Activated naive CD8-positive, alpha-beta T cell treated with anti-CD3 and anti-CD28 coated beads, Interleukin-2, amount 10 ng/mL, durations not matched to agents 7 days and 5 days (primary cell): ENCODE results near the gene COL12A1. TPM values are rescaled to one million over a fixed set of nuclear protein-coding genes. Genes with fewer than 3 reads are reported as not detected.

Experiments used
- ATAC-seq: fragments of 150-1000 bp; cut with Tn5 transposase; one replicate; pipeline ENCODE4 v1.10.0; 2021; ENCODE audit warnings: low read depth, moderate library complexity
- POLR2A ChIA-PET: fragments of 350-600 bp; sonication (Branson Sonifier 250); formaldehyde crosslinking; loops from one replicate; lab custom pipeline; 2021; ENCODE audit warnings: antibody characterized with exemption; lab: Charles Lee
- DNase-seq: peaks from one replicate; pipeline ENCODE4 v3.0.0; 2021
- H3K27ac Mint-ChIP-seq: one replicate; pipeline ENCODE4 v1.8.0; 2022; ENCODE audit warnings: mild to moderate bottlenecking, mixed read lengths
- H3K27me3 Mint-ChIP-seq: one replicate; pipeline ENCODE4 v1.8.0; 2022; ENCODE audit warnings: mild to moderate bottlenecking, moderate library complexity, mixed read lengths
- H3K36me3 Mint-ChIP-seq: one replicate; pipeline ENCODE4 v1.8.0; 2021; ENCODE audit warnings: mild to moderate bottlenecking, mixed read lengths
- H3K4me1 Mint-ChIP-seq: one replicate; pipeline ENCODE4 v1.8.0; 2021; ENCODE audit warnings: mixed read lengths
- H3K4me3 Mint-ChIP-seq: one replicate; pipeline ENCODE4 v1.8.0; 2022; ENCODE audit warnings: mild to moderate bottlenecking, moderate library complexity, mixed read lengths
- H3K9me3 Mint-ChIP-seq: one replicate; pipeline ENCODE4 v1.8.0; 2021; ENCODE audit warnings: mixed read lengths
- total RNA-seq, 2 experiments: library from RNA; stranded (reverse); gene quantifications; one replicate each; pipeline ENCODE4 v1.2.3, GENCODE V29; 2021

COL12A1 gene
- total RNA-seq, 2 experiments from 2014 or later, result not detected

DNA sequence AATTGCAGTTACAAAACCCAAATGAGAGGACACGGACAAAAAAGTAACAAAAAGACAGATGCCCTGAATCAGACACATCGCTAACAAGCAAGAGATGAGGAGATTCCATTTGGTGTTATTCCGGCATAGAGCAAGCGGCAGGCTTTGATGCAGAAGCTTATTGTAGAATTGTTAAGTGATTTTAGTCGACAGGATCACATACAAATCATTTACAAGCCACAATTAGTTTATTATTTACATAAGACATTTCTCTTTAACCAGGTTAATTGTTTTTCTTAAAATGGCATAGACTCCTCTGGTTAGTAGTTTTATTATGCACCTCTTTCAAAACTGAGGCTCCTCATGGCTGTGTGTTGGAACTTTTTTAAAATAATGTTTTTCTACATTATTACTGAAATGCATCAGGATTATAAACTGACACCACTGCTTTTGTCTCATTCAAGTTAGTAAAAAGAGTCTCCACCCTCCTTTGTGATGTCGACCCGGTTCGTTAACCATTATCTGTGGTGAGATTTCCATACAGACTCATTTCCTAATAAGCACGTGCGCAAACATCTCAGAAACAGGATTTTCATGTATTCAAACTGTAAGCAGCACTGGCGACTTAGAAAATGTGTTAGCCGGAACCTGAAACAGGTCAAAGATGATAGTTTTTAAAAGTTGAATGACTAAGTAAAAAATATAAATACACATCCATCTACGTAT lies 119.8 kb downstream of the COL12A1 start:
- Mint-ChIP-seq H3K4me1 (peaks cover 2% of the 10 kb centered on the region), H3K4me3 (no peak overlapping the region), H3K9me3 (no peaks in the 10 kb centered on the region), H3K36me3 (no peaks in the 10 kb centered on the region), H3K27ac (no peak overlapping the region), H3K27me3 (peaks cover 26% of the 10 kb centered on the region)
- DNase-seq (no peak), ATAC-seq (no peak)
- POLR2A ChIA-PET, result no interaction called here

DNA sequence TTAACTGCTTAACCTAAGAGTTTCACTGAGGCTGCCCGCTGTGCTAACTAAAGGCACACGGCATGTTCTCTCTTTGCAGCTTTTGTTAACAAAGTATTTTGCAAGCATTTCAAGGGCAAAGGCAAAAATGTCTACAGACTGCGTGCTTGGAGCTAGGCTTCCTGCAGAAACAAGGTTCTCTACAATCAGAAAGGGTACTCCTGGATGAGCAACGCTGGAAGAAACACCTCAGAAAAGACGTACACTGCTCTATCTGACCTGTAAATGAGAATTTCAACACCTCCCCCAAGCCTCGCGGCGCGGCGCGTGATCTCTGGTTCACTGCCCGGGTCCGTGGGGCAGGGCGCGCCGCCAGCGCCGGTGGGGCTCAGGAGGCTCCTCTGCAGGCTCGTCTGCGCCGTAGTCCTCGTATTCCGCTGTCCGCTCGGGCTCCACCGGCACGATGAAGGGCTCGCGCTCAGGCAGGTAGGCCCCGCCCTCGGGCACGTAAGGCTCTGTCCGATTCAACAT lies 120.9 kb downstream of the COL12A1 start:
- ATAC-seq, result no peak
- no peak overlapping the region for H3K4me3 Mint-ChIP-seq
- no peak overlapping the region for H3K27ac Mint-ChIP-seq
- peaks cover 2% of the 10 kb centered on the region for H3K4me1 Mint-ChIP-seq
- no peaks in the 10 kb centered on the region for H3K9me3 Mint-ChIP-seq
- H3K27me3 Mint-ChIP-seq, result peaks cover 26% of the 10 kb centered on the region
- DNase-seq, result no peak
- POLR2A ChIA-PET, result no interaction called here
- no peaks in the 10 kb centered on the region for H3K36me3 Mint-ChIP-seq

- H3K4me1 Mint-ChIP-seq, result peaks cover 2% of the 10 kb centered on the region
Observed at GRCh38 chr6:75084018-75084417, 121.8 kb downstream of the COL12A1 start.

DNA sequence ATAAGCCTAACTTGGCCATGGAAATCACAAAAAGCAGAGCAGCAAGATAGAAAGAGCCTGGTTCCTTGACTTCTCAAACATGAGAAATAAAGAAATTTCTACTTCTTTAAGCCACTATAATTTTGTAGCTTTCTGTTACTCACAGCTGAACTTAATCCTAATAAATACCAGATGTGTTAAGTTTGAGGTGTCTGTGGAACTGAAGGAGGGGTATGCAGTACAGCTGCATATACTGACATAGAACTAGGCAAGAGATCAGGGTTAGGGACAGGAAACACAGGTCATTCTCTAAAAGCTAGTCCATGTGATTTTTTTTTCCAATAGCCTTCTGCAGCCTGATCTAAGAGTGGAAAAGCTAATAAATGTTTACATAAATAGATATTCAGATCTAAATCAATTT lies 123.9 kb downstream of the COL12A1 start:
- H3K4me3 Mint-ChIP-seq, result no peak overlapping the region
- DNase-seq (no peak), ATAC-seq (no peak)
- no peaks in the 10 kb centered on the region for H3K9me3 Mint-ChIP-seq
- peaks cover 2% of the 10 kb centered on the region for H3K4me1 Mint-ChIP-seq
- no peak overlapping the region for H3K27ac Mint-ChIP-seq
- POLR2A ChIA-PET, result no interaction called here
- H3K36me3 Mint-ChIP-seq, result no peaks in the 10 kb centered on the region
- H3K27me3 Mint-ChIP-seq, result peaks cover 22% of the 10 kb centered on the region

More at GRCh38 chr6:75084018-75084417, 121.8 kb downstream of the COL12A1 start:
- no peaks in the 10 kb centered on the region for H3K9me3 Mint-ChIP-seq
- POLR2A ChIA-PET, result no interaction called here
- no peak overlapping the region for H3K4me3 Mint-ChIP-seq
- no peak for ATAC-seq
- peaks cover 26% of the 10 kb centered on the region for H3K27me3 Mint-ChIP-seq
- H3K27ac Mint-ChIP-seq, result no peak overlapping the region
- no peak for DNase-seq
- H3K36me3 Mint-ChIP-seq, result no peaks in the 10 kb centered on the region

- peaks cover 2% of the 10 kb centered on the region for H3K4me1 Mint-ChIP-seq
- no peaks in the 10 kb centered on the region for H3K9me3 Mint-ChIP-seq
- POLR2A ChIA-PET, result no interaction called here
- no peak overlapping the region for H3K27ac Mint-ChIP-seq
- no peak for DNase-seq
- H3K27me3 Mint-ChIP-seq, result peaks cover 22% of the 10 kb centered on the region
- no peak overlapping the region for H3K4me3 Mint-ChIP-seq
- no peak for ATAC-seq
- no peaks in the 10 kb centered on the region for H3K36me3 Mint-ChIP-seq
Observed at GRCh38 chr6:75081047-75081446, 124.8 kb downstream of the COL12A1 start.

GRCh38 chr6:75079589-75079988 lies 126.3 kb downstream of the COL12A1 start:
- Mint-ChIP-seq H3K36me3 (no peaks in the 10 kb centered on the region), H3K27me3 (peaks cover 8% of the 10 kb centered on the region), H3K9me3 (no peaks in the 10 kb centered on the region), H3K4me1 (no peaks in the 10 kb centered on the region), H3K4me3 (no peak overlapping the region), H3K27ac (no peak overlapping the region)
- POLR2A ChIA-PET, result no interaction called here
- no peak for DNase-seq
- ATAC-seq, result no peak

GRCh38 chr6:75077701-75078100 lies 128.2 kb downstream of the COL12A1 start:
- Mint-ChIP-seq H3K4me3 (no peak overlapping the region), H3K27ac (no peak overlapping the region), H3K27me3 (no peaks in the 10 kb centered on the region), H3K36me3 (no peaks in the 10 kb centered on the region), H3K4me1 (no peaks in the 10 kb centered on the region), H3K9me3 (no peaks in the 10 kb centered on the region)
- DNase-seq (no peak), ATAC-seq (no peak)
- POLR2A ChIA-PET, result no interaction called here

GRCh38 chr6:75076009-75076408 lies 129.8 kb downstream of the COL12A1 start:
- H3K4me1 Mint-ChIP-seq, result no peaks in the 10 kb centered on the region
- H3K9me3 Mint-ChIP-seq, result no peaks in the 10 kb centered on the region
- H3K27me3 Mint-ChIP-seq, result no peaks in the 10 kb centered on the region
- H3K27ac Mint-ChIP-seq, result no peak overlapping the region
- H3K4me3 Mint-ChIP-seq, result no peak overlapping the region
- no peaks in the 10 kb centered on the region for H3K36me3 Mint-ChIP-seq
- DNase-seq (no peak), ATAC-seq (no peak)
- POLR2A ChIA-PET, result no interaction called here

GRCh38 chr6:75070244-75070643 lies 135.6 kb downstream of the COL12A1 start:
- H3K27me3 Mint-ChIP-seq, result no peaks in the 10 kb centered on the region
- no peak overlapping the region for H3K27ac Mint-ChIP-seq
- POLR2A ChIA-PET, result no interaction called here
- no peaks in the 10 kb centered on the region for H3K36me3 Mint-ChIP-seq
- H3K4me3 Mint-ChIP-seq, result no peak overlapping the region
- ATAC-seq (no peak), DNase-seq (no peak)
- H3K4me1 Mint-ChIP-seq, result no peaks in the 10 kb centered on the region
- no peaks in the 10 kb centered on the region for H3K9me3 Mint-ChIP-seq

DNA sequence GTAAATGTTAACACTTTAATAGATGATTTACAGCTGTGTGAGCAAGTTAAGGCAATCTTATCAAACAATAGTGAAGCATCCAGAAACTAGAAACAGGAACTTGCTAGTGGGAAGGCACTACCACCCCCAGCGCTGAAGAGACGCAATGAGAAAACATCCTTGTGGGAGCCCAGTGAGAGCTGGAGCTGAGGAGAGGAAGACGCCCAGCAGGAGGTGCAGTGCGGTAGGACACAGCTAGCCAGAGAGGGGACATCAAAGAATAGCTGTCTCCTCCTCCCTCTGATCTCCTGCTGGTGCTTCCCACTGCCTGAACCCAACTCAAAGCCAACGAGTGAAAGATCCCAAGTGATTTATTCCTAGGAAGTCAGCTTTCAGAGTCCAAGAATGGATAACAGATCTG lies 140.3 kb downstream of the COL12A1 start:
- ATAC-seq (no peak), DNase-seq (no peak)
- Mint-ChIP-seq H3K36me3 (no peaks in the 10 kb centered on the region), H3K27me3 (no peaks in the 10 kb centered on the region), H3K4me3 (no peak overlapping the region), H3K4me1 (no peaks in the 10 kb centered on the region), H3K9me3 (no peaks in the 10 kb centered on the region), H3K27ac (no peak overlapping the region)
- POLR2A ChIA-PET, result no interaction called here

DNA sequence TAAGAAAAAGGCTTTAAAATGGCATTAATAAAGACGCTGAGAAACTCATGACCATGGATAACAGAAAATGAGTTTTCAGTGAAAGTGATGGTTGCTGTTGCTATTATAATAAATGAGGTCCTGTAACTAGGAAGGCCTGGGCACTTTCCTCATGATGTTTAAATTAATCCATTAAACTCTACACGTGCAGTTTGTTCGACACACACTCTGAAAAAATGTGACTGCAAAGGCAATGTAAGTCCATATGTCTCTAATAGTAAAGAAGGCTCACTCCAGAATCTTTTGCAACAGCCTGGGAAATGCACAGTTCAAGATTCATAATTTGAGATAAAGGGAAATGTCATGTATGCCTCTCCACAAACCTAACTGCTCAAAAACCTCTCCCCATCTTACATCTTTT lies 153.4 kb downstream of the COL12A1 start:
- no peak overlapping the region for H3K4me3 Mint-ChIP-seq
- no peaks in the 10 kb centered on the region for H3K9me3 Mint-ChIP-seq
- H3K27me3 Mint-ChIP-seq, result no peaks in the 10 kb centered on the region
- no peak for ATAC-seq
- no peak for DNase-seq
- POLR2A ChIA-PET, result no interaction called here
- H3K27ac Mint-ChIP-seq, result no peak overlapping the region
- no peaks in the 10 kb centered on the region for H3K36me3 Mint-ChIP-seq
- no peaks in the 10 kb centered on the region for H3K4me1 Mint-ChIP-seq

GRCh38 chr6:75049308-75049707 lies 156.5 kb downstream of the COL12A1 start:
- no peak for DNase-seq
- no peak overlapping the region for H3K4me3 Mint-ChIP-seq
- no peaks in the 10 kb centered on the region for H3K9me3 Mint-ChIP-seq
- ATAC-seq, result no peak
- POLR2A ChIA-PET, result no interaction called here
- no peaks in the 10 kb centered on the region for H3K27me3 Mint-ChIP-seq
- no peak overlapping the region for H3K27ac Mint-ChIP-seq
- no peaks in the 10 kb centered on the region for H3K36me3 Mint-ChIP-seq
- no peaks in the 10 kb centered on the region for H3K4me1 Mint-ChIP-seq

DNA sequence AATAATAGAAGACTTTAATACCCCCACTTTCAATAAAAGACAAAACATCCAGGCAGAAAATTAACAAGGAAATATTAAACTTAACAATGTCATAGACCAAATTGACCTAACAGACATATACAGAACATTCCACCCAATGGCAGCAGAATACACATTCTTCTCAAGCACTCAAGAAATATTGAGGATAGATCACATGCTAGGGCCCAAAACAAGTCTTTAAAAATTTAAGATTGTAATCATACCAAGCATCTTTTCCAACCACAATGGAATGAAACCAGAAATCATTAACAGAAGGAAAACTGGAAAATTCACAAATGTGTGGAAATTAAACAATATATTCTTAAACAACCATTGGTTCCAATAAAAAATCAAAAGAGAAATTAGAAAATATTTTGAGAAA lies 161.0 kb downstream of the COL12A1 start:
- no peak for ATAC-seq
- Mint-ChIP-seq H3K27ac (no peak overlapping the region), H3K4me3 (no peak overlapping the region), H3K4me1 (no peaks in the 10 kb centered on the region), H3K27me3 (no peaks in the 10 kb centered on the region), H3K36me3 (no peaks in the 10 kb centered on the region), H3K9me3 (no peaks in the 10 kb centered on the region)
- no peak for DNase-seq
- POLR2A ChIA-PET, result no interaction called here

DNA sequence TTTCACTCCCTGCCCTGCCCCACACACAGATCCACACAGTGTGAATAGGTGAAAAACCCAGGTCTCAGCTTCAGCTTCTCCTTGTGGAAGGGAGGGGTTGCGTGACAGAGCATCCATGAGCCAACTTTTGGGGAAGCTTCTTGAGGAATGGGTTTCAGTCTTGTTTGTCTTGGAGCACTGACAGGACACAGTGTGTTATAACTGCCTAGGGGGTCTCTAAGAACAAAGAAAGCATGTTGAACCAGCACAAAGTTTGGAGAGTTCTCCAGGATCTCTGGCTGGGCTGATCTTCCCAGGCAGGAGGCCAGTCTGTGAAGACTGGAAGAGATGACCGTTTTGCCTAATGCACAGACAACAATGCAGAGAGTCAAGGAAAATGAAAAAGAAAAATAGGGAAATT lies 164.5 kb downstream of the COL12A1 start:
- no peak for DNase-seq
- Mint-ChIP-seq H3K9me3 (no peaks in the 10 kb centered on the region), H3K27me3 (no peaks in the 10 kb centered on the region), H3K4me1 (no peaks in the 10 kb centered on the region), H3K36me3 (no peaks in the 10 kb centered on the region), H3K27ac (no peak overlapping the region), H3K4me3 (no peak overlapping the region)
- no peak for ATAC-seq
- POLR2A ChIA-PET, result no interaction called here
